M059J (cell line): Measurements from ENCODE around the gene KCTD13. TPM values are rescaled to one million over a fixed set of nuclear protein-coding genes. Genes with fewer than 3 reads are reported as not detected.
A peak's percentile ranks its signal among the peaks of the same experiment; 100 is the strongest.
"Not testable (repeated sequence)": the region's sequence is repeated elsewhere in the genome, so short reads cannot be mapped to it uniquely, and the experiment has no call there.

Experiments
- DNase-seq: peaks from one replicate; pipeline ENCODE4 v3.0.0-alpha.2; 2012; ENCODE audit warnings: low read depth
- total RNA-seq: library from RNA; depleted of rRNA; stranded (reverse); fragments of >200 nt; shearing (Covaris generic); gene quantifications from 2 replicates; pipeline ENCODE4 v1.2.3, GENCODE V29; 2014

The KCTD13 gene
- total RNA-seq, 1 experiment from 2014 or later: 16.8 TPM

DNA sequence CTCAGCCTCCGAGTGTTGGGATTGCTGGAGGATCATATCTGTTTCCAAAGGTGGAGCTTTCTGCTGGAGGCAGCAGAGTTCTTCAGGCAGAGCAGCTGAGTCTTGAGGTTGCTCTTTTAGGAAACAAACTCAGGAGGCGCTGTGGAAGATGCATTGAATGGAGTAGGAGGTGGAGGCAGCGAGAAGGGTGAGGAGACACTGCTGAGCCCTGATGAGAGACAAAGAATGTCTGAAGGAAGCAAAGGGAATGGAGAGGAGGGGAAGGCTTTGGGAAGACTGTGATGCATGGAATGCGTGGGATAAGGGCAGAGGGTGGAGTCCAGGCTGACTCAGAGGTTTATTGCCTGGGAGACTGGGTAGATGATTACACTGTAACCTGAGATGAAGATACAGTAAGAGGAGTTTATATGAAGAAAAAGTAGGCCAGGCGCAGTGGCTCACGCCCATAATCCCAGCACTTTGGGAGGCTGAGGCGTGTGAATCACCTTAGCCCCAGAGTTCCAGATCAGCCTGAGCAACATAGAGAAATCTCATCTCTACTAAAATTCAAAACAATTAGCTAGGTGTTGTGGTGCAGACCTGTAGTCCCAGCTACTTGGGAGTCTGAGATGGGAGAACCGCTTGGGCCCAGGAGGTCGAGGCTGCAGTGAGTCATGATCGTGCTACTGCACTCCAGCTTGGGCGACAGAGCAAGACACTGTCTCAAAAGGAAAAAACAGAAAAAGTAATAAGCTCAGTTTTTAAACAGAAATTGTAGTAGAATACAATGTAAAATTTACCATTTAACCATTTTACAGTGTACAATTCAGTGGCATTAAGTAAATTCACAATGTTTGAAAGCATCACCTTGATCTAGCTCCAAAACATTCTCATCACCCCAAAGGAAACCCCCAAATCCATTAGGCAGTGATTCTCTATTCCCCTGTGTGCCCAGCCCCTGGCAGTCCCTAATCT lies 18.1 kb upstream of the KCTD13 start:
- peak; percentile 99 for DNase-seq

DNA sequence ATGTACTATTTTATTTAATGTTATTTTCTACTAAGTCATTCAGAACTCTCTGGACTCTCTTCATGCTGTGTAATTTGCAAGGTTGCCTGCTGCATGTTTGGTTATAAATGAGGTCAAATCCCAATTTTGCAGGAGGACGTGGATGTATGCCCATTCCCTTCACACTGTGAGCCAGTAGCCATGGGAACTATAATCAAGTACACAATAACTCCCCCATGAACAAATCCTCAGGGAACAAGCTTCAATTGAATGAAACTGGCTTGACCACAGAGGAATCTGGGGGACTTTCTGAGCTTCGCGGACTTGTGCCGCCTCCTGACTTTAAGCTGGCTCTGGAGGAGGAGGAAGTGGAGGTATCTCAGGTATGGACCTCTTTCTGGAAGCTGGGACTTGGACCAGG lies 14.6 kb upstream of the KCTD13 start:
- peak; percentile 42 for DNase-seq

DNA sequence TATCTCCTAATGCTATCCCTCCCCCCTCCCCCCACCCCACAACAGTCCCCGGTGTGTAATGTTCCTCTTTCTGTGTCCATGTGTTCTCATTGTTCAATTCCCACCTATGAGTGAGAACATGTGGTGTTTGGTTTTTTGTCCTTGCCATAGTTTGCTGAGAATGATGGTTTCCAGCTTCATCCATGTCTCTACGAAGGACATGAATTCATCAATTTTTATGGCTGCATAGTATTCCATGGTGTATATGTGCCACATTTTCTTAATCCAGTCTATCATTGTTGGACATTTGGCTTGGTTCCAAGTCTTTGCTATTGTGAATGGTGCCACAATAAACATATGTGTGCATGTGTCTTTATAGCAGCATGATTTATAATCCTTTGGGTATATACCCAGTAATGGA lies 5.7 kb upstream of the KCTD13 start:
- not testable (repeated sequence) for DNase-seq

DNA sequence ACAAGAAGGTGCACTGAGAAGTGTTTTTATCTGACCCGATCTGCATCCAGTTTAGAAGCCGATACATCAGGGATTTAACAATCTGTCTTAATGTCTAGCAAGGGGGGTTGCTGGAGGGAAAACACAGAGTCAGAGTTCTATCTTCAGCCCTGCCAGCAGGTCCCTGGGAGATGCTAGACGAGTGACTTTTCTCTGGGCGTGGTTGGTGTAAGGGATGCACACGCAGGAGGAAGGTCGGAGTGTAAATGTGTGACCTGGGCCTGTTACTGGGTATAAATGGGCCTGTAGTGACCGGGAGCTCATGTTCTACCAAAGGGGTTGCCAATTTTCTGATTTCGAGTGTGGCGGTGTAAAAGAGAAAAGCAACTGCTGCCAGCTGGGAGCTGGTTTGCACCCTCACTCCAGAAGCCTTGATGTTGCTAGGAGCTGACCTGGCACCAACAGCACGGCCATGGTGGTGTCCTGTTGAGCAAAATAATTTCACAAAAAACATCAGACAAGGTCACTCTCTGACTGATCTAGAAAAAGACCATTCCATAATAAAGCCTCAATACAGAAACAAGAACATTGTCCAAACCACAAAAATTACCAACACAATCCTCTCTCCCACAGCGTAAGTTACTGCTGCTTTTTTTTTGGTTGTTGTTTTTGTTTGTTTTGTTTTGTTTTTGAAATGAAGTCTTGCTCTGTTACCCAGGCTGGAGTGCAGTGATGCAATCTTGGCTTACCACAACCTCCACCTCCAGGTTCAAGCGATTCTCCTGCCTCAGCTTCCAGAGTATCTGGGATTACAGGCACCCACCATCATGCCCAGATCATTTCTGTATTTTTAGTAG lies 1.3 kb upstream of the KCTD13 start:
- DNase-seq: peak; percentile 14

DNA sequence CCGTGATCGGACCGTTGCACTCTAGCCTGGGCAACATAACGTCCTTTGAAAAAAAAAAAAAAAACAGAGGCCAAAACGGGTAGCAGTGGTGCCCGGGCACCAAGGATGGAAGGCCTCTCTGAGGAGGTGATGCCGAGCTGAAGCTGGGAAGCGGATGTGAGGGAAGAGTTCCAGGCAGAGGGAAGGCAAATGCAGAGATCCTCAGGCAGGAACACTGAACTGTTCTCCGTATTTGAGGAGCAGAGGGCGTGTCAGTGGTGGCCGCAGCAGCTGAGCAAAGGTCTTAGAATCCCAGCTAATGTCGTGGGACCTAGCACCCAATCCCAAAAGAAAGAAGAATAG lies 656 bp upstream of the KCTD13 start:
- DNase-seq: peak; percentile 38

DNA sequence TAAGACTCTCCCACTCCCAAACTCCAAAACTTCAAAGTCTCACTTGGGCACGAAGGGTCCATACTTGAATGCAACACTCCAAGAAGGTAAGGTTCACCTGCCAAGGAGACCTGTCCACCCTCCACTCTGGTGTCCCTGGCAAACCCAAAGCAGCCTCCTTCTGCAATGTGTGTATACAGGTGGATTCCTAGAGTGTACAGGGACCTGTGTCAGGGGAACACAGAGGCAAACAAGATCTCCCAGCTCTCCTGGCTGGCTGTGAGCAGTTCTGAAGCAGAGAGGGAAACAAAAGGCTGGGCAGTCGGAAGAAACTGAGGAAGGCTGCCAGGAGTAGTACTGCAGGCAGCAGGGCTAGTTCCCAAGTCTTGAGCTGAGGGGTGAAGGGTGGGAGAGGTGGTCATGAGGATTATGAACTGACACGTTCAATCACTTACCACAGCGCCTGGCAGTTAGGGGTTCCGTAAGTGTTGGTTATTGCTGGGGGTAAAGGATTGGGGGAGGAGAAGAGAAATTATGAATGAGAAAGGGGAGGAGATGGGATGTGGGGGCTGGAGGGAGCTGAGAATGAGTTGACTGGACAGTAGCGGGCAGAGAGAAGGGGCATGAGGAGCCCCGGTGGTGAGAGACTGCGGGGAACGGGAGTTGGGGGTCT lies 795 bp downstream of the KCTD13 start:
- DNase-seq: no peak

DNA sequence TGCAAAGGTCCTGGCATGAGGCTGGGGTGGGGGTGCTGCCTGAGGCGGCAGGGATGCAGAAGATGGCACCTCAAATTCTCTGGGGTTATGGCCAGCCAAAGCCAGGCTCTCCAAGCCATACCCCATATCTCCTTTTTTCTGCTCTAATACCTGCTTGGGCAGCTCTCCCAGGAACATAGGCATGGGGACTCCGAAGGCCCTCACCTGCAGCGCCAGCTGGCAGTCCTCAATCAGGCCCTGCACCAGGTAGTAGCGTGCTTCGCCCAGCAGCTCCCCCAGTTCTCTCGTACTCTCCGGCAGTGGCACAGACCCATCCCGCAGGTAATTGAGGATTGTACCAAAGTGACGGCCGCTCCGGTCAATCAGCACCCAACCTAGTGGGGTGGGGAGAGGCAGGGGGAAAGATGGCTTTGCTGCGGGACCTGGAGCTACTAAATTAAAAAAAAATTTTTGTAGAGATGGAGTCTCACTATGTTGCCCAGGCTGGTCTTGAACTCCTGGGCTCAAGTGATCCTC lies 3.0 kb downstream of the KCTD13 start:
- DNase-seq: no peak

DNA sequence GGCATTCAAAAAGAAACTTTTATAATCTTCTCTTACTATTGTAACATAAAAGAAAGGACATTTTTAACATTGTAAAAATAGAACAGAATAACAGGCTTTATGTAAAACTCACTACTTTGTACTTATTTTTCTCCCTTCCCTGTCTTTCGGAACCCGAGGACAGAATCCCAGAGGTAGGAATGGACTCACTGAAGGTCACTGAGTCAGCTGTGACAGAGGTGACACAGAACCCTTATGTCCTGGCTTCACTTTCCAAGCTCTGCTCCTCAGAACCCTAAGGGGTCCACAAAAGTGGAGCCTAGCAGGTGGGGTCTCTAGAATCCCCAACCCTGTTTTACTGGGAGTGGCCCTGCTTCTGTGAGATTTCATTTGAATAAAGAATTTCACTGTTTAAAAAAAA lies 3.7 kb downstream of the KCTD13 start:
- DNase-seq: no peak

DNA sequence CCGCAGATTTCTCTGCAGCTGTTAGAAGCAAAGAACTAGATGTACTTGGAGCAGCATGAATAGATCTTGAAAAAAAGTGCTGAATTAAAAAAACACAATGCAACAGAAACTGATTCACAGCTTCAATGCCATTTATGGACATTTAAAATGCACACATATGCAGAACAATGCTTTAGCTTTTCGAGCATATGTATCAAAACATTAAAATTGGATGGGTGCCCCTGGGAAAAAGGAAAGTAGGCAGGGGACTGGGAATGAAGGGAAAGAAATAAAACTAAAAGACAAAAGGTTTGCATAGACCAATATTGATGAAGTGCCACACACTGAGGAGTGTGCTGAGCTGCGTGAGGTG lies 5.0 kb downstream of the KCTD13 start:
- no peak for DNase-seq

DNA sequence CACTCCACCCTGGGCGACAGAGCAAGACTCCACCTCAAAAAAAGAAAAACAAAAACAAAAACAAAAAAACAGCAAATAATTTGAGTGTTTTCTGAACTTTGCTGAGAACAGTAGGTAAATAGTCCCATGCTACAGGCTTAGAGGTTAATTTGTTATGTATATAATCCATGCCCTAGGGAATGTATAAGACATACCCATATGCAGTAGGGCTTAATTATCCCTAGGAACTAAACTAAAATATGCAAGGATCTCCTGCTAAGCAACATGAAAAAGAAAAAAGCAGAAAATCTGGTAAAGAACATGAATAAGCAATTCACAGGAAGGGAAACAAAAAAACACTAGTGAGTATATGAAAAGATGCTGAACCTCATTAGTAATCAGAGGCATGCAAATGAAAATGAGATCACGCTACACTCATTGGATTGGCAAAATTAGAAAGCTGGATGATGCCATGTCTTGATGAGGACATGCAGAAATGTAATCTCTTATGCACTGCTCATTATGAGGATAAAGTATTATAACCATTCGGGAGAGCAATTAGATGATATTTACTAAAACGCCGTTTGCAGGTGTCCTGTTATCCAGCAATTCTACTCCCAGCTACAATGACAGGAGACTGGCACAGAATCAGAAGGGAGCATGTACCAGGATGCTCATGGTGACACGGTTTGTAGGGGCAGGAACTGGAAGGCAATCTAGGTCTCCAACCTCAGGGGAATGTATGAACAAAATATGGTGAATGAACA lies 5.6 kb downstream of the KCTD13 start:
- no peak for DNase-seq

DNA sequence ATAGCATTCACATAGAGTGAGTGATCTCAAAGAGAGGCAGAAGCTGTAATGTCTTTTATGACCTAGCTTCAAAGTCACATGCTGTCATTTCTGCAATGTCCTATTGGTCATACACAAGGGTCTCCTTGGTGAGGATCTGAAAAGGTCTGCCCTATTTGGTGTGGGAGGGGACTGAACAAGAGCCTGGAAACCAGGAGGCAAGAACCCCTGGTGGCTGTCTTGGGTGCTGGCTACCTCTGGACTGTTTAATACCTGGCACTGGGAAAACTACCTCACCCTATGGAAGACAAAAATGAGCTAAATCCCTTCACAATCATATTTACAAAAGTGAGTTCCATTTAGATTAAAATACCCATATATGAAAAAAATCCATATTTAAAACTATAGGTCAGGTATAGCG lies 9.0 kb downstream of the KCTD13 start:
- DNase-seq: peak; percentile 17

DNA sequence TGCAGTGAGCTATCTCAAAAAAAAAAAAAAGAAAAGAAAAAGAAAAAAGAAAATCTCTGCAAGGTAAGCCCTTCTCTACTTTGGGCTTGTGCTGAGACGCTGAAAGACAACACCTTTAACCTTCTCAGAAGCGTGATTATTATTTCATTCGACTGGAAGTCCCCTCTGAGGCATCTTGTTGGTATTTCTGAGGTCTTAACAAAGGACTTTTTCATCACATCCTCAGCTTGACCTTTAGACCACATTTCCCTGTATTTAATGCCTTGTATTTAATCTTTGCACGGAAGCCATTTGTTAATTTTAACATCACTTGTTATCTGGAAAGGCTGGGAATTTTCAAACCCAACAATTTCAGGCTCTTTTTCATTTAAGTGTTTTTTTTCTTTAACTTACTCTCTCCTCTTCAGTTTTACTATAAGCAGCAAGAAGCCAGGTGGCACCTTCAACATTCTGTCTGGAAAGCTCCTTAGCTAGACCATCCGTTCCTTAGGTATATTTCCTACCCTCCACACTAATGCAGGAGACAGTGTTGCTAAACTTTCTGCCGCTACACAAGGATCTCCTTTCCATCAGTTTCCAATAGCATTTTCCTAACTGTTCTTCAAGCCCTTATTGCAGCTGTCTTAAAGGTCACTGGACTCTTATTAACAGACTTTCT lies 10.3 kb downstream of the KCTD13 start:
- peak; percentile 91 for DNase-seq

DNA sequence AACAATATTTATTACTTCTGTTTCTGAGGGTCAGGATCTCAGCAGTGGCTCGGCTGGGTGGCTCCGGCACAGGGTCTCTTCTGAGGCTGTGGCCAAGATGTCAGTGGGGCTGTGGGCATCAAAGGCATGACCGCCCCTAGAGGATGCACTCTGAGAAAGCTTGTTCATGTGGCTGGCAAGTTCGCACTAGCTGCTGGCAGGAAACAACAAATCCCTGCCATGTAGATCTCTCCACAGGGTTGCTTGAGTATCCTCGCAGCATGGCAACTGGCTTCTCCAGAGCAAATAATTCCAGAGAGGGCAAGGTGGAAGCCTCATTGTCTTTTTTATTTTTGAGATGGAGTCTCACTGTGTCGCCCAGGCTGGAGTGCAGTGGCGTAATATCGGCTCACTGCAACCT lies 12.5 kb downstream of the KCTD13 start:
- DNase-seq: no peak

DNA sequence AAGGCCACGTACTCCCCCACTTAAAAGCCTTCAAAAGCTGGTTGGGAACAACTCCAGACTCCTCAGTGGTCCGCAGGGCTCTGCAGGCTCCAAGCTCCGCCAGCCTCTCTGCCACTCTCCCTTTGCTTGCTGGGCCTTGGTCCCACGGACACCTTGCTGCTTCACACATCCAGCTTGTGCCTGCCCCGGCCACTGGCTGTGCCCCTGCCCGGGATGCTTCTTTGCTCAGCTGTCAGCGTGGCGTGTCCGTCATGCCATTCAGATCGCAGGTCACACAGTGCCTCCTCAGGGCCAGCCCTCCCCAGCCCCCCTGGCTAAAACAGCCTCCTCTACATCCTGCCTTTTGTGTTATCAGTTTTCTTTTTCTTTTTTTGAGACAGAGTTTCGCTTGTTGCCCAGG lies 13.9 kb downstream of the KCTD13 start:
- DNase-seq: no peak

DNA sequence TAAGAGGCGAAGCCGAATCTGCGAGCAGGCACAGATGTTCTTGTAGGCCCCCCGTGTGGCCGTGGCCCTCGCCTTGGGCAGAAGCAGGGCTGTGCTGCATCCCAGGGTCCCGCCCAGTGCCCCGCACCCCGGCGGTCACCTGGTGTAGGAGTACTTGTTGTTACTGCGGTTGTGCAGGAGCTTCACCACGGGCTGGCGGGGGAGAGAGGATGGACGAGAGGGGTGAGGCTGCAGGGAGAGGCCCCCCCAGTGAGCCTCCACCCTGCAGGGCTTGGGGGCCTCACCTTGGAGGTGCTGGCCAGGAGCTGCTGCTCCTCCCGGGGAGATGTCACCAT lies 14.4 kb downstream of the KCTD13 start:
- DNase-seq: no peak

DNA sequence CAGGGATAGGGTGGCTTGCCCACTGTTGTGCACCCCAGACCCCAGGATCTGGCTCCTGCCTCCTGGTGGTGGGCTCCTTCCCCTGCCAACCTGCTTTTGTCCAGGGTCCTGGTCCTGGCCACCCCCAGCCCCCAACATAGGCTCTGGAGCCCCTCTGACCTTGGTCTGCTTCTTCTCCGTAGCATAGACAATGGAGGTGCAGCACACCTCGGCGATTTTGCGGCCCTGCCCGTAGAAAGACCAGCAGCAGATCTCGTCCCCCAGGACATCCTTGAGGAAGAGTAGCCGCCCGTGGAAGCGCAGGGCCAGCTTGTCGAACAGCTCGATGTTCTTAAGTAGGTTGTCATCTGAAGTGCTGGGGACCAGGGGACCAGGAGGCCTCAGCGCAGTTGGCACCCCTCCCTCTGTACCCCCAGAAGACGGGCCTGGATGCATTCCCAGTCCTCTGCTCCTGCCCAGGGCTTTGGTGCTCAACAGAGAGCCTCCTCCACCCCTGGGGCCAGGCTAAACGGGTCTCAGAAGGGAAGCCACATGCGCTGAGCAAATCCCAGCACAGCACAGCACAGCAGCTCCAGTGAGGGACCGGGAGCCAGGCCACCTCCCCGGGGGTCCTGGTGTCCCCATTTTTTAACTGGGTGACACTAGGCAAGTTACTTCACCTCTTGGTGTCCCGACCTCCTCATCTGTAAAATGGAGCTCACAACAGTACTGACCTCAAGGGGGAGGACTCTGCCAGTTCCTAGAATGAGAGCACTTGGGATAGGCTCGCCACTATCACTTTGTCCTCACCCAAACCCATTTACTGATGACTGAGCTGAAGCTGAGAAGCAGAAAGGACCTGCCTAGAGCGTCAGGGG lies 15.0 kb downstream of the KCTD13 start:
- DNase-seq: no peak

DNA sequence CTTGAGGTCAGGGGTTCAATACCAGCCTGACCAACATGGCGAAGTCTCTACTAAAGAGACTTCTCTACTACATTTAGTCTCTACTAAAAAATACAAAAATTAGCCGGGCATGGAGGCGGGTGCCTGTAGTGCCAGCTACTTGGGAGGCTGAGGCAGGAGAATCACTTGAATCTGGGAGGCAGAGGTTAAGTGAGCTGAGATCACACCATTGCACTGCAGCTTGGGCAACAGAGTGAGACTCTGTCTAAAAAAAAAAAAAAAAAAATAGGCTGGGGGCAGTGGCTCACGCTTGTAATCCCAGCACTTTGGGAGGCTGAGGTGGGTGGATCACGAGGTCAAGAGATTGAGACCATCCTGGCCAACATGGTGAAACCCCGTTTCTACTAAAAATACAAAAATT lies 16.2 kb downstream of the KCTD13 start:
- DNase-seq: not testable (repeated sequence)

DNA sequence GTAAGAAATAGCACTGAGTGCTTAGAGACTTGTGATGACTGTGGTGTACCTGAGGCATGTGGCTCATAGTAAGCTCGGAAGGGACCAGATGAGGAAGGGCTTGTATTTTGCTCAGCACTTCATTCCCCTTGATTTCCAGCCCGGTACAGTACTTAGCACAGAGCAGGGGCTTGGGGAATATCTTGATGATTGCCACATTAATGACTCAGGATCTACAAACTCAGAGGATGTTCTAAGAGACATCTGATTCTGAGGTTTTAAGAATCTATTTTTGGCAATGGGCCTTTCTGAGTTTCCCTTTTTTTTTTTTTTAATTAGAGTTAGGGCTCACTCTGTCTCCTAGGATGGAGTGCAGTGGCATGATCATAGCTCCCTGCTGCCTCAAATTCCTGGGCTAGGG lies 16.6 kb downstream of the KCTD13 start:
- peak; percentile 34 for DNase-seq

DNA sequence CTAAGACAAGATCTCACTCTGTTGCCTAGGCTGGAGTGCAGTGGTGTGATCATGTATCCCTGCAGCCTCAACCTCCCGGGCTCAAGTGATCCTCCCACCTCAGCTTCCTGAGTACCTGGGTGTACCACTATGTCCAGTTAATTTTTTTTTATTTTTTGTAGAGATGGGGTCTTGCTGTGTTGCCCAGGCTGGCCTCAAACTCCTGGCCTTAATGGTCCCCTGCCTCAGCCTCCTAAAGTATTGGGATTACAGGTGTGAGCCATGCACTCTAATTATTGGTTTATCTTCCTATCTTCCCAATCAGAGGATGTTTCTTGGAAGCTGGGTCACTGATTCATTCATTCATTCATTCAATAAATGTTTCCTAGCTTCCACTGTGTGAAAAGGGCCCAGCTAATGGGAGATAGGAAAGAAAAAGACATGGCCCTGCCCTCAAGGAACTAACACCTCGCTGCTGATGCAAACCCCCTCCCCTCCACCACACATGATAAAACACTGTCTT lies 17.3 kb downstream of the KCTD13 start:
- DNase-seq: no peak

DNA sequence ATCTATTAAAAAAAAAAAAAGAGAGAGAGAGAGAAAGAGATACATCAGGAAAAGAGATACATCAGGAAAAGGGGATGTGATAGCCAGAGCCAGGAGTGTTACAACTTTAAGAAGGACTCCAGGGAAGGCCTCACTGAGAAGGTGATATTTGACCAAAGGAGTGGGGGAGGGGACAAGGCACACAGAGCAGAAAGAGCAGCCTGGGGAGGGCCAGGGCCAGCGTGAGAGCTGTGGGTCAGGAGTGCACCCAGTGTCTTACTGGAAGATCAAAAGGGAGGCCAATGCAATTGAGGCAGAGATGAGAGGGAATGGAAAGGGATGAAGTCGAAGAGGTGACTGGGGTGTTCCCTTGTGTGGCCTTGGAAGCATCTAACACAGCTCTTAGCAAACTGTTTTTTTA lies 18.1 kb downstream of the KCTD13 start:
- DNase-seq: no peak
